ENCODE data around the gene TBC1D1. TPM values are rescaled to one million over a fixed set of nuclear protein-coding genes. Genes with fewer than 3 reads are reported as not detected.

Gene TBC1D1
- total RNA-seq (2014; rRNA removed; shearing (Covaris generic)) (137 and 151 TPM in 2 replicates), polyA plus RNA-seq (2016; fragmentation: Nextera tagmentation; extraction: Ambion mirVana) (50.7 and 53.9 TPM in 2 replicates)
- long read RNA-seq, partial matches to known transcripts: 4 of 9 reads
- long read RNA-seq, other reads (novel, unspliced or antisense): 2 of 9 reads

GRCh38 chr4:37890801-37891259 is at the start of gene TBC1D1:
TSS of gene TBC1D1 (plus strand) at chr4:37891084. CDS start at chr4:37902096, 11,012 bp downstream.
- Mint-ChIP-seq H3K36me3 (ENCODE audit: low read depth) (no peaks in the 10 kb centered on the region), H3K27me3 (ENCODE audit: insufficient read depth, low read depth, poor library complexity) (peaks cover 25% of the 10 kb centered on the region)
- DNase-seq (ENCODE audit: low spot score): peak; percentile 37

More at GRCh38 chr4:37890801-37891259, at the start of gene TBC1D1:
- ATAC-seq: peak; percentile 57
- no peak within 1 kb of the TSS for H3K27ac ChIP-seq (ENCODE audit: low read depth)
- Mint-ChIP-seq H3K9me3 (no peaks in the 10 kb centered on the region), H3K27ac (no peak within 1 kb of the TSS), H3K4me1 (peaks cover 13% of the 10 kb centered on the region), H3K4me3 (peak within 1 kb of the TSS; percentile 80)
- no peaks in the 10 kb centered on the region for H3K36me3 ChIP-seq (ENCODE audit: insufficient read depth)
- peak within 1 kb of the TSS; percentile 85 for H3K4me3 ChIP-seq
- H3K4me1 ChIP-seq (ENCODE audit: insufficient read depth): peaks cover 9% of the 10 kb centered on the region; the same call in 1 of the 2 replicates
- peak within 1 kb of the TSS; percentile 99 for H3K4me2 ChIP-seq
- no peaks in the 10 kb centered on the region; the same call in 1 of the 2 replicates for H3K9me2 ChIP-seq (ENCODE audit: insufficient read depth)
- H3K79me2 ChIP-seq (replicated peaks; ENCODE audit: insufficient read depth): no peaks in the 10 kb centered on the region
- H3F3A ChIP-seq (replicated peaks; ENCODE audit: low read depth): no peaks in the 10 kb centered on the region
- H4K20me1 ChIP-seq (replicated peaks; ENCODE audit: insufficient read depth): no peaks in the 10 kb centered on the region
- TF ChIP-seq REST (IDR thresholded peaks at IDR 0.05; ENCODE audit: unreplicated experiment) (no peak), ZNF462 (CRISPR knock-in tag; IDR thresholded peaks at IDR 0.05) (no peak), ZNF331 (CRISPR knock-in tag; IDR thresholded peaks at IDR 0.05; ENCODE audit: low read depth) (no peak), ZNF114 (CRISPR knock-in tag; IDR thresholded peaks at IDR 0.05) (no peak), POLR2AphosphoS5 (IDR thresholded peaks at IDR 0.05; ENCODE audit: low read depth) (no peak), CTCF (conservative IDR thresholded peaks at IDR 0.05; ENCODE audit: low read depth in 2 of 2) (no peak), EZH2phosphoT487 (IDR thresholded peaks at IDR 0.05; ENCODE audit: unreplicated experiment) (no peak), JUNB (IDR thresholded peaks at IDR 0.05; ENCODE audit: unreplicated experiment) (no peak), CREB1 (CRISPR knock-in tag; IDR thresholded peaks at IDR 0.05; ENCODE audit: low read depth) (no peak), EZH2 (IDR thresholded peaks at IDR 0.05; ENCODE audit: low read depth, unreplicated experiment) (no peak), ETS1 (IDR thresholded peaks at IDR 0.05) (no peak), NANOG (IDR thresholded peaks at IDR 0.05; ENCODE audit: borderline replicate concordance) (no peak), STAT1 (IDR thresholded peaks at IDR 0.05; ENCODE audit: unreplicated experiment) (no peak)
- peaks cover 54% of the 10 kb centered on the region for H3K27me3 ChIP-seq (ENCODE audit: insufficient read depth)
- peak within 1 kb of the TSS; percentile 96 for H2AFZ ChIP-seq

Measured in GM23338 (cell line).